ENCODE data around the gene EXOG.

Gene EXOG

GRCh38 chr3:38516669-38517068 is 20.5 kb downstream of the EXOG start:
- Mint-ChIP-seq H3K27ac (no peak overlapping the region), H3K4me1 (peaks cover 24% of the 10 kb centered on the region), H3K4me3 (no peak overlapping the region), H3K36me3 (peaks cover 14% of the 10 kb centered on the region), H3K9me3 (no peaks in the 10 kb centered on the region)
- no peak for DNase-seq (ENCODE audit: low spot score in 2 of 2)
- no peak for ATAC-seq

- Mint-ChIP-seq H3K4me1 (peaks cover 26% of the 10 kb centered on the region), H3K9me3 (no peaks in the 10 kb centered on the region), H3K4me3 (no peak overlapping the region), H3K36me3 (peaks cover 36% of the 10 kb centered on the region), H3K27ac (peak overlapping the region; percentile 89)
- DNase-seq (ENCODE audit: low spot score in 2 of 2), result no peak
- ATAC-seq, result peak; percentile 45
Measured at GRCh38 chr3:38519000-38519399, 22.9 kb downstream of the EXOG start.

- Mint-ChIP-seq H3K4me3 (peak overlapping the region; percentile 5), H3K4me1 (peaks cover 26% of the 10 kb centered on the region), H3K36me3 (peaks cover 38% of the 10 kb centered on the region), H3K27ac (peak overlapping the region; percentile 89), H3K9me3 (no peaks in the 10 kb centered on the region)
- ATAC-seq, result peak; percentile 65
- DNase-seq (ENCODE audit: low spot score in 2 of 2), result no peak
Measured at GRCh38 chr3:38519651-38520050, 23.5 kb downstream of the EXOG start.

GRCh38 chr3:38521391-38521987 is 25.3 kb downstream of the EXOG start:
- no peak overlapping the region for H3K4me3 Mint-ChIP-seq
- H3K36me3 Mint-ChIP-seq, result peaks cover 47% of the 10 kb centered on the region
- peak; percentile 46 for ATAC-seq
- peaks cover 26% of the 10 kb centered on the region for H3K4me1 Mint-ChIP-seq
- H3K27ac Mint-ChIP-seq, result no peak overlapping the region
- peak; percentile 26 to 72 for DNase-seq (ENCODE audit: low spot score in 2 of 2)
- no peaks in the 10 kb centered on the region for H3K9me3 Mint-ChIP-seq

- Mint-ChIP-seq H3K36me3 (peaks cover 51% of the 10 kb centered on the region), H3K27ac (no peak overlapping the region), H3K4me3 (no peak overlapping the region), H3K9me3 (no peaks in the 10 kb centered on the region), H3K4me1 (peaks cover 26% of the 10 kb centered on the region)
- DNase-seq (ENCODE audit: low spot score in 2 of 2) (no peak), ATAC-seq (no peak)
Measured at GRCh38 chr3:38522002-38522401, 25.9 kb downstream of the EXOG start.

- ATAC-seq (no peak), DNase-seq (ENCODE audit: low spot score in 2 of 2) (no peak)
- peaks cover 18% of the 10 kb centered on the region for H3K4me1 Mint-ChIP-seq
- no peak overlapping the region for H3K27ac Mint-ChIP-seq
- peaks cover 64% of the 10 kb centered on the region for H3K36me3 Mint-ChIP-seq
- no peak overlapping the region for H3K4me3 Mint-ChIP-seq
- H3K9me3 Mint-ChIP-seq, result no peaks in the 10 kb centered on the region
Measured at GRCh38 chr3:38524141-38524739, 28.1 kb downstream of the EXOG start.

- ATAC-seq, result no peak
- Mint-ChIP-seq H3K4me3 (no peak overlapping the region), H3K27ac (no peak overlapping the region), H3K9me3 (no peaks in the 10 kb centered on the region), H3K36me3 (peaks cover 64% of the 10 kb centered on the region), H3K4me1 (peaks cover under 1% of the 10 kb centered on the region)
- DNase-seq (ENCODE audit: low spot score in 2 of 2), result no peak
Measured at GRCh38 chr3:38526792-38527191, 30.7 kb downstream of the EXOG start.

GRCh38 chr3:38528457-38528856 is 32.3 kb downstream of the EXOG start:
- no peak overlapping the region for H3K4me3 Mint-ChIP-seq
- no peak overlapping the region for H3K27ac Mint-ChIP-seq
- H3K9me3 Mint-ChIP-seq, result no peaks in the 10 kb centered on the region
- ATAC-seq (no peak), DNase-seq (ENCODE audit: low spot score in 2 of 2) (no peak)
- no peaks in the 10 kb centered on the region for H3K4me1 Mint-ChIP-seq
- H3K36me3 Mint-ChIP-seq, result peaks cover 48% of the 10 kb centered on the region

GRCh38 chr3:38532529-38532928 is 36.4 kb downstream of the EXOG start:
- H3K27ac Mint-ChIP-seq, result no peak overlapping the region
- H3K36me3 Mint-ChIP-seq, result peaks cover 26% of the 10 kb centered on the region
- no peaks in the 10 kb centered on the region for H3K4me1 Mint-ChIP-seq
- DNase-seq (ENCODE audit: low spot score in 2 of 2), result no peak
- H3K9me3 Mint-ChIP-seq, result no peaks in the 10 kb centered on the region
- no peak for ATAC-seq
- H3K4me3 Mint-ChIP-seq, result no peak overlapping the region

GRCh38 chr3:38533285-38533976 is 37.3 kb downstream of the EXOG start:
- Mint-ChIP-seq H3K4me3 (no peak overlapping the region), H3K4me1 (no peaks in the 10 kb centered on the region), H3K27ac (no peak overlapping the region), H3K9me3 (no peaks in the 10 kb centered on the region), H3K36me3 (peaks cover 18% of the 10 kb centered on the region)
- ATAC-seq (no peak), DNase-seq (ENCODE audit: low spot score in 2 of 2) (no peak)

GRCh38 chr3:38534180-38534579 is 38.0 kb downstream of the EXOG start:
- ATAC-seq (no peak), DNase-seq (ENCODE audit: low spot score in 2 of 2) (no peak)
- H3K4me3 Mint-ChIP-seq, result no peak overlapping the region
- peaks cover 16% of the 10 kb centered on the region for H3K36me3 Mint-ChIP-seq
- no peaks in the 10 kb centered on the region for H3K9me3 Mint-ChIP-seq
- H3K27ac Mint-ChIP-seq, result no peak overlapping the region
- H3K4me1 Mint-ChIP-seq, result no peaks in the 10 kb centered on the region

- Mint-ChIP-seq H3K4me3 (no peak overlapping the region), H3K36me3 (peaks cover 13% of the 10 kb centered on the region), H3K4me1 (no peaks in the 10 kb centered on the region), H3K27ac (no peak overlapping the region), H3K9me3 (no peaks in the 10 kb centered on the region)
- ATAC-seq (no peak), DNase-seq (ENCODE audit: low spot score in 2 of 2) (no peak)
Measured at GRCh38 chr3:38534604-38535003, 38.5 kb downstream of the EXOG start.

- ATAC-seq (no peak), DNase-seq (ENCODE audit: low spot score in 2 of 2) (no peak)
- no peak overlapping the region for H3K4me3 Mint-ChIP-seq
- H3K9me3 Mint-ChIP-seq, result no peaks in the 10 kb centered on the region
- peak overlapping the region; percentile 61 for H3K27ac Mint-ChIP-seq
- no peaks in the 10 kb centered on the region for H3K4me1 Mint-ChIP-seq
- peaks cover 25% of the 10 kb centered on the region for H3K36me3 Mint-ChIP-seq
Measured at GRCh38 chr3:38536671-38537070, 40.5 kb downstream of the EXOG start.

- ATAC-seq (no peak), DNase-seq (ENCODE audit: low spot score in 2 of 2) (no peak)
- Mint-ChIP-seq H3K36me3 (peaks cover 25% of the 10 kb centered on the region), H3K4me3 (no peak overlapping the region), H3K27ac (no peak overlapping the region), H3K9me3 (no peaks in the 10 kb centered on the region), H3K4me1 (no peaks in the 10 kb centered on the region)
Measured at GRCh38 chr3:38538773-38539353, 42.7 kb downstream of the EXOG start.

GRCh38 chr3:38541806-38542205 is 45.7 kb downstream of the EXOG start:
- H3K27ac Mint-ChIP-seq, result no peak overlapping the region
- no peaks in the 10 kb centered on the region for H3K9me3 Mint-ChIP-seq
- peaks cover 12% of the 10 kb centered on the region for H3K36me3 Mint-ChIP-seq
- H3K4me1 Mint-ChIP-seq, result no peaks in the 10 kb centered on the region
- DNase-seq (ENCODE audit: low spot score in 2 of 2), result no peak
- no peak overlapping the region for H3K4me3 Mint-ChIP-seq
- ATAC-seq, result no peak
